Measurements from ENCODE around the gene IL27RA. TPM values are rescaled to one million over a fixed set of nuclear protein-coding genes. Genes with fewer than 3 reads are reported as not detected.
A peak's percentile ranks its signal among the peaks of the same experiment; 100 is the strongest.

IL27RA gene
- total RNA-seq, 4 donors from 2014 or later = 1.0 to 10.0 (median 3.7) TPM

DNA sequence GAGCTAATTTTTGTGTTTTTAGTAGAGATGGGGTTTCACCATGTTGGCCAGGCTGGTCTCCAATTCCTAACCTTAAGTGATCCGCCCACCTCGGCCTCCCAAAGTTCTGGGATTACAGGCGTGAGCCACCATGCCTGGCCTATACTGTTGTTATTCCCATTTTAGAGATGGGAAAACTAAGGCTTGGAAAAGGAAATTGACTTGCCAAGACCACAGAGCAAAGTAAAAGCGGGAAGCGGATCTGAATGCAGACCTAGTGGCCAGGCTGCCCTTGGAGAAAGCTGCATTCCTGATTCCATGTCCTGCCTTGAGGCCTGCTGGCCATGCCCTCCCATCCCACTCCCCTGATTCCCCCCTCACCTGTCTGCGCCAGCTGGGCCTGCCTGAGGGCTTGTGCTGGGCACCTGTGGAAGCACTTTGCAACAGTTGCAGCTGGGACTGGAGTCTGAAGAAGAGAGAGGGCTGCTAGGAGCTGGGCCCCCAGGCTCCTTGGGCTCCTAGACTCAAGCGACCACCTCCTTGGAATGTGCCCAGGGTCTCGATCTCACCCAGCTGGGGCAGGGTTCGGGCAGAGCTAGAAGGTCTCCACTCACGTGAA, 24.6 kb downstream of the IL27RA start:
- intact Hi-C loops (cut with DNase I; ENCODE audit: low total_unique reads) = no loop called here
- H3K36me3 ChIP-seq = no peaks in the 10 kb centered on the region
- no peak for TF ChIP-seq POLR2A (IDR thresholded peaks at IDR 0.05)
- TF ChIP-seq, protein P1, sequence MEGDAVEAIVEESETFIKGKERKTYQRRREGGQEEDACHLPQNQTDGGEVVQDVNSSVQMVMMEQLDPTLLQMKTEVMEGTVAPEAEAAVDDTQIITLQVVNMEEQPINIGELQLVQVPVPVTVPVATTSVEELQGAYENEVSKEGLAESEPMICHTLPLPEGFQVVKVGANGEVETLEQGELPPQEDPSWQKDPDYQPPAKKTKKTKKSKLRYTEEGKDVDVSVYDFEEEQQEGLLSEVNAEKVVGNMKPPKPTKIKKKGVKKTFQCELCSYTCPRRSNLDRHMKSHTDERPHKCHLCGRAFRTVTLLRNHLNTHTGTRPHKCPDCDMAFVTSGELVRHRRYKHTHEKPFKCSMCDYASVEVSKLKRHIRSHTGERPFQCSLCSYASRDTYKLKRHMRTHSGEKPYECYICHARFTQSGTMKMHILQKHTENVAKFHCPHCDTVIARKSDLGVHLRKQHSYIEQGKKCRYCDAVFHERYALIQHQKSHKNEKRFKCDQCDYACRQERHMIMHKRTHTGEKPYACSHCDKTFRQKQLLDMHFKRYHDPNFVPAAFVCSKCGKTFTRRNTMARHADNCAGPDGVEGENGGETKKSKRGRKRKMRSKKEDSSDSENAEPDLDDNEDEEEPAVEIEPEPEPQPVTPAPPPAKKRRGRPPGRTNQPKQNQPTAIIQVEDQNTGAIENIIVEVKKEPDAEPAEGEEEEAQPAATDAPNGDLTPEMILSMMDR (IDR thresholded peaks at IDR 0.05) = no peak

DNA sequence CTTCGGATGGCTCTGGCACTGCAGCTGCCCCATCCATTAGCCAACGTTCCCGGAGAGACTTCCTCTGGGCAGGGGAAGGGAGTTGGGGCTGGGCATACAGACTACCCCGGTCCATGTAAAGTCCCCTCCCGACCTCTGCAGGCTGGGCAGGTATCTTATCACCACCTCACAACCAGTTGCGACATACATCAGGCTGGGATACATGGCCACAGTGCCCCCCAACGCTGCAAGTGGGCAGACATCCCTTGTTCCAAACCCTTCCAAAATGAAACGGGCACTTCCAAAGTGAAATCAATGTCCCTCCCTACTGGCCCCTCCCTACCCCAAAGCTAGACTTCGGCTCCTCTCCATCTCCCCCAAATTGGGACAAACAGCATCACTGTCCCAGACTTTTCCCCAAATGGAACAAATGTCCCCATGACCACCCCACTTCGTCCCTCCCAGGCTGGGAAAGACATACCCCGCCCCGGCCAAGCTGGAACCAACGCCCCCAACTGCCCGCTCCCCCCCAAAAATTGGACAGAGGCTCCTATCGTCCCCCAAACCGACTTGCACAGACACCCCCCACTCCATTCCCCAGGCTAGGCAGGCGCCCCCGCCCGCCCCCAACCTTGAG, 25.3 kb downstream of the IL27RA start:
- TF ChIP-seq, protein P1 (IDR thresholded peaks at IDR 0.05) = no peak
- no peak for TF ChIP-seq POLR2A (IDR thresholded peaks at IDR 0.05)
- H3K4me1 ChIP-seq = peaks cover 0 to 7% of the 10 kb centered on the region in 2 donors
- H3K27ac ChIP-seq = peak overlapping the region in 1 of 2 donors; percentile 50
- intact Hi-C loops (cut with DNase I; ENCODE audit: low total_unique reads) = no loop called here
- no peaks in the 10 kb centered on the region for H3K36me3 ChIP-seq
- DNase-seq = no peak
- H3K27me3 ChIP-seq = peaks cover 0 to 8% of the 10 kb centered on the region in 2 donors
- peak overlapping the region; percentile 28 to 32 for H3K4me3 ChIP-seq
- no peaks in the 10 kb centered on the region for H3K9me3 ChIP-seq

More for the DNA sequence above, 24.6 kb downstream of the IL27RA start:
- Histone ChIP-seq H3K4me1 (peaks cover 0 to 7% of the 10 kb centered on the region in 2 donors), H3K9me3 (no peaks in the 10 kb centered on the region), H3K27me3 (peaks cover 0 to 8% of the 10 kb centered on the region in 2 donors), H3K27ac (no peak overlapping the region), H3K4me3 (no peak overlapping the region)
- no peak for DNase-seq

DNA sequence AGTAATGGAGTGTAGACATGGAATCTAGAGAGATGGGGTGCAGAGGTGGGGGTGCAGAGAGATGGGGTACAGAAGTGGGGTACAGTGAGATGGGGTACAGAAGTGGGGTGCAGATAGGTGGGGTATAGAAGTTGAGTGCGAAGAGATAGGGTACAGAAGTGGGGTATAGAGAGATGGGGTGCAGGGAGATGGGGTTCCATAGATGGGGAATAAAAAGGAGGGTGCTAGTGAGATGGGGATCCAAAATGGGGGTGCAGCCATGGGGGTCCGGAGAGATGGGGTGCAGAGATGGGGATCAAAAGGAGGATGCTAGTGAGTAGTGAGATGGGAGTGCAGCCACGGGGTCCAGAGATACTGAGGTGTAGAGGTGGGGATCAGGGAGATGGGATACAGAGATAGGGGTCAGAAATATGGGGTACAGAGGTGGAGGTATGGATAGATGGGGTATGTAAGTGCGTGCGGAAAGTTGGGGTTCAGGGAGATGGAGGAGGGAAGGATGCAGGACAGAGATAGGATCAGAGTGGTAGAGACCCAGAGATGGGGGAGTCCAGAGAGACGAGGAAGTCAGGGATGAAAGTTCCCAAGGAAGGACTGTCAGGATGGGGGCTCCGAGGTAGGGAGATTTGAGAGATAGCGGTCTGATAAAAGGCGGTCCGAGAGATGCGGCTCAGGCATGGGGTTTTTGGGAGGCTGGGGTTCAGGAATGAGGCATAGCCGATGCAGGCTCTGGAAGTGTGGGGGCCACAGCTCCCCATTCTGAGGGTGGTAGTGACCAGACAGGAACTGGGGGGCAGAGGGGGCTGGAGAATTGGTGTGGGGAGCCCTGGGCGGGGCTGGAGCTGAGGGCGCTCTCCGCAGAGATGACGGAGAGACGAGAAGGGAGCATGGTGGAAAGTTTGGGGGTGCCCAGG, 26.9 kb downstream of the IL27RA start:
- no peak for TF ChIP-seq POLR2A (IDR thresholded peaks at IDR 0.05)
- TF ChIP-seq, protein P1 (IDR thresholded peaks at IDR 0.05) = no peak
- Histone ChIP-seq H3K9me3 (no peaks in the 10 kb centered on the region), H3K36me3 (no peaks in the 10 kb centered on the region), H3K4me1 (peaks cover 0 to 7% of the 10 kb centered on the region in 2 donors), H3K27ac (no peak overlapping the region), H3K27me3 (peaks cover 0 to 8% of the 10 kb centered on the region in 2 donors), H3K4me3 (no peak overlapping the region)
- no peak for DNase-seq
- intact Hi-C loops (cut with DNase I; ENCODE audit: low total_unique reads) = no loop called here

DNA sequence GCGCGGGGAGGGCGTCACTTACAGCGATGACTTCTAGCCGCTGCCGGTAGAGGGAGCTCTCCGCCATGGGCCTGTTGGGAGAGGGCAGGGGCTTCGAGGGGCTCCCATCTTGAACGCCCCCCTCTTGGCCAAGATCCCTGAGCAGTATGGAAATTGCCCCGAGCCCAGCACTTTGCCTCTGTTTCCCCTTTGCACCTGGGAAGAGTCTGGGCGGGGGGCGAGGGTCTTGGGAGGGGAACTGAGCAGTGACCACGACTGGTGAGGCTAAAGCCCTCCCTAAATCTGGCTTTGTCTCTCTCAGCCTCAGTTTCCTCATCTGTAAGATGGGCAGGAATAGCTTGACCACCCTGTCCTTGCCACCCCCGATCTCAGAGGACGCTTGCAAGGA, 27.5 kb downstream of the IL27RA start:
- Histone ChIP-seq H3K36me3 (no peaks in the 10 kb centered on the region), H3K27me3 (peaks cover 0 to 8% of the 10 kb centered on the region in 2 donors), H3K9me3 (no peaks in the 10 kb centered on the region), H3K4me1 (peaks cover 0 to 7% of the 10 kb centered on the region in 2 donors), H3K4me3 (no peak overlapping the region), H3K27ac (no peak overlapping the region)
- intact Hi-C loops (cut with DNase I; ENCODE audit: low total_unique reads) = no loop called here
- TF ChIP-seq, protein P1 (IDR thresholded peaks at IDR 0.05) = peak in 2 of 4 experiments; percentile 9 to 29
- no peak for TF ChIP-seq POLR2A (IDR thresholded peaks at IDR 0.05)
- DNase-seq = no peak

All from uterus (tissue), 4 donors.